Measurements from ENCODE around the gene TBC1D22B.

- TF ChIP-seq GATA2 (IDR thresholded peaks at IDR 0.05; ENCODE audit: low read depth, low read length) (no peak), GATA3 (IDR thresholded peaks at IDR 0.05; ENCODE audit: low read depth, low read length) (no peak)
These were observed 48.4 kb downstream of the TBC1D22B start for GRCh38 chr6:37305841-37306425.
